Gastroesophageal sphincter (tissue), 3 donors: ENCODE data around the gene ZBTB12.

Experiments used
- CTCF ChIP-seq, 4 experiments: fragments of 200-600 bp in 2 of 4; fragments of 450-650 bp in 2 of 4; sonication (generic) in 1 of 4; IDR thresholded peaks; one replicate each; pipeline ENCODE4 v1.5.1; 2017 to 2019; ENCODE audit warnings: antibody characterized with exemption in 4 of 4, mild to moderate bottlenecking in 2 of 4, moderate library complexity in 2 of 4
- EP300 ChIP-seq: sonication (generic); formaldehyde crosslinking; IDR thresholded peaks from one replicate; pipeline ENCODE4 v1.6.1; 2017; ENCODE audit warnings: antibody characterized with exemption, mild to moderate bottlenecking
- POLR2A ChIP-seq, 2 donors: fragments of 450-650 bp; IDR thresholded peaks; one replicate each; pipeline ENCODE4 v1.6.1; 2017; ENCODE audit warnings: antibody characterized with exemption in 2 of 2, mild to moderate bottlenecking in 2 of 2, moderate library complexity in 1 of 2
- POLR2AphosphoS5 ChIP-seq: sonication (generic); formaldehyde crosslinking; IDR thresholded peaks from one replicate; pipeline ENCODE4 v1.6.1; 2017; ENCODE audit warnings: antibody characterized with exemption

GRCh38 chr6:31918069-31918720 is 16.3 kb upstream of the ZBTB12 start:
- no peak for TF ChIP-seq CTCF (IDR thresholded peaks at IDR 0.05)
- no peak for TF ChIP-seq POLR2A (IDR thresholded peaks at IDR 0.05)
- no peak for TF ChIP-seq POLR2AphosphoS5
- no peak for TF ChIP-seq EP300
